ENCODE results near the gene CD99.

GRCh38 chrX:2685886-2686285, 5.2 kb upstream of the CD99 start:
- TF ChIP-seq CTCF (IDR thresholded peaks at IDR 0.05) (no peak), EP300 (IDR thresholded peaks at IDR 0.05) (no peak), POLR2A (IDR thresholded peaks at IDR 0.05) (no peak)
